NCI-H1694 (cell line): Measurements from ENCODE around the gene SAMD4A.

ENCODE experiments used
- DNase-seq: peaks from one replicate; lab custom pipeline; 2025; lab: John Stamatoyannopoulos, UW

The SAMD4A gene

DNA sequence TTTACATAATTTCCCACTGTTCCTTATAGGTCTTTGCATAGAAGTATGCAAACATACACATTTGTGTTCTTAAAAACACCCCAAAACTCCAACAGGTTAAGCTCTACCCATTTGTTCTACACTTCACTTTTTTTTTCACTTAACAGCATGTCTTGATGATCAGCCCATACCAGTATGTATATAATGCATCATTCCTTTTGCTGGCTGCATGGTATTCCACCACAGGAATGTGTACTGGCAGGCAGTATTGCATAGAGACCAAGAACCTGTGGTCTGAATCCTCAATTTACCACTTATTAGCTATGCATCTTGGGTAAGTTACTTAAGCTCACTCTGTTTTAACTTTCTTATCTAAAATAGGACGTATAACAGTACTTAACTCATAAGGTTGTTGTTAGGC lies 65.5 kb downstream of the SAMD4A start:
- no peak for DNase-seq

DNA sequence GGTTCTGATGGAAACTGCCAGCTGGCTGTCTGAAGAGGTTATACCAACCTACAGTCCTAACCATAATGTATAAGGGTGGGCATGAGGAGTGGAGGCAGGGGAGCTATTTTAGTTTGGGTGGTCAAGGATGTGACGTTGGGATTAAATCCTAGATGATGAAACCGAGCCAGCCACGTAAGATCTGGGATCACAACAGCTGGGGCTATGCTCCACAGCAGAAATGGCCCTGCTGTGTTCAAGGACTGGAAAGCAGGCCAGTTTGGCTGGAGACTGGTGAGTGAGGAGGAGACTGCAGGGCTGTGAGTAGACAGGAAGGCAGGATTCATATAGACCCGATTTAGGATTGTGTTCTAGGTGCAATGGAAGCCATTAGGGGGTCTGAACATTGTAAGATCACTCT lies 66.1 kb downstream of the SAMD4A start:
- DNase-seq: no peak

DNA sequence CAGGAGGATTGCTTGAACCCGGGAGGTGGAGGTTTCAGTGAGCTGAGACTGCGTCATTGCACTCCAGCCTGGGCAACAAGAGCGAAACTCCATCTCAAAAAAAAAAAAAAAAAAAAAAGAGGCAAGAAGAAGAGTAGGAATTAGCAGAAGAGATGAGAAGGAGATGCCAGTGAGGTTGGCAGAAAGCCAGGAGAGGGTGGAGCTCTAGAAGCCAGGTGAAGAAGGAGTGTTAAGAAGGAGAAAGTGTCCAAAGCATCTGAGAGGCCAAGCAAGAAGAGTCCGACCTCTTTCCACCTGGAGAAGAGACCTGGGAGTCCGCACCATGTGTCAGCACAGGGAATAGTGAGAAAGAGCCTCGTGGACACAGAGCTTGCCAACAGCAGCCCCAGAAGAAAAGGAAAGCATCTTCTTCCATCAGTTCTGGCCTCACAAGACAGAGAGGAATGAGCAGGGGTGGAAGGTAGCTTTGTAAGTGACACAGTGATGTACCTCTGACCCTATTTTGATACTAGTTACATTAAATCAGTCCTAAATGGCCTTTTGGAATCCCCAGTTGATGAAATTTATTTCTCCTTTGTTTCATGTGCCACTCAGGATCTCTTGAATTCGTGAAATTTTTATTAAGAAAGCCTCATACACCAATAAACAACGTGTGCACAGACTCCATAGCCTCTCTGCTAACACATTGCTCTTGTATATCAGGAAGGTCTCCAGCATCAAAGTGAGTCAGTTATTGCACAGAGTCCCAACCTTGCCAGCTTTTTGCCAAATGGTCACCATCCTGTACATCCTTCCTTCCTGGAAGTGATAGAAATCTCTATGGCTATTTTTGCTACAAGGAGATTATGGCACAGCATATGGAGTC lies 70.6 kb downstream of the SAMD4A start:
- DNase-seq: no peak

DNA sequence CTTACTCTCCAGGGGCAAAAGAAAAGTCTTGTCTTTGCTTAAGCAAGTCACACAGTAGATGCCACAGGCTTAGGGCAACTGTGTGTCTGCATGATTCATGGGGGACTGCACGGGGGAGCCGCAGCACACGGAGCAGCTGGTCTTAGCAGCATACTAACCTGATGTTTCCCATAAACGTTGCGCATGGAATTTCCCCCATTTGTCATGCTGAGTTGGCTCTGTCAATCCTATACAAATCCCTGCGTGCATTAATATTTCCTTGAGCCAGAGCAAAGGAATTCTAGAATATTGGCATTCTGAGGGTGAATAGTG lies 71.2 kb downstream of the SAMD4A start:
- DNase-seq: no peak

DNA sequence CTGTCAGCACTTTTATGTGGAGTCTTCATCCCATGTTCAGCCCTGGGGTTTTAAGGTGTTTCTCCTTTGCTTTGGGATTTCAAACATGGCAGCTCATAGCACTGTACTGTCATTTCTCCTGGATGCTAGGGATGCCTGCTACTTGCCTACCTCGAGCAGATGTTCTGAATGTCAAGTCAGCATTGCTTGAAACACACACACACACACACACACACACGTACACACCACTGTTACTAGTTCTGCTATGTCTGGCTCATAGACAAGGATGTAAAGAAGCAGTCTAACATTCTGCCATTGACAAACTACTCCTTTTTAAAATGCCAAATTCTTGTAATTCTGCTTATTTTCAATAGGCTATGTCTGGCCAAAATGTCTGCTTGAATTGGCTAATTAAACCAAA lies 72.7 kb downstream of the SAMD4A start:
- no peak for DNase-seq

DNA sequence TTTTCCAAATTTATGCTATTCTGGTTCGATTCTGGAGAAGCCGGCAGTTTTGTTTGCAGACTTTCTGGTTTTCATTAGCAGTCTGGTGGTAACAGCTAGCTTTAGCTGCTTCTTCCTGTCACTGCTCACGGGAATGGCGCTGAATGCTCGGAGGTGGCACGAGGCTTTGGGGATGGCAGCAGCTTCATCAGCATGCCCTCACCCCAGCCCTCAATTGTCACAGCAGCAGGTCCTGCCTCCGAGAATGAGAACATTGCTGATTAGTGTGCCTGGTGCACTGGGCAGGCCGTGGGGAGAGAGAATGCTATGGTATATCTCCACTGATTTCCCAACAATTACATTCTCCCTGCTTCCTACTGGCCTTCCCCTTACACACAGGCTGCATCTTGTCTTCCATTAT lies 73.6 kb downstream of the SAMD4A start:
- no peak for DNase-seq

DNA sequence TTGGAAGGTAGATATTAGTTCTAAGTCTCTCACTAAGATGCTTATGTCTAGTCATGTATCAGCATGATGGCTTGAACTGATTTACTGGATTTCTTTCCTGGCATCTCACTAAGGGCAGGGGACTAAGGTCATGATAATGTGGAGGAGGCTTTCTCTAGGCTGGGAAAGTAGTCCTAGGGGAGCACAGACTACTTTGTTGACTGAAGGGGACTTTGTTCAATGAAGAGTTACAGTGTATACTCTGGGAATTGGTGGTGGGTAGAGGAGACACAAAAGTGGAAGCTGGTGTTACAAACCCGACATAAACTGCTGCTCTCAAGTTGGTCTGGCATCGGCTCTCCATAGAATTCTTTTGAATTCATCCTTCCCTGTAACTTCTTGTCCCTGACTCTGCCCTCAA lies 75.2 kb downstream of the SAMD4A start:
- DNase-seq: no peak

DNA sequence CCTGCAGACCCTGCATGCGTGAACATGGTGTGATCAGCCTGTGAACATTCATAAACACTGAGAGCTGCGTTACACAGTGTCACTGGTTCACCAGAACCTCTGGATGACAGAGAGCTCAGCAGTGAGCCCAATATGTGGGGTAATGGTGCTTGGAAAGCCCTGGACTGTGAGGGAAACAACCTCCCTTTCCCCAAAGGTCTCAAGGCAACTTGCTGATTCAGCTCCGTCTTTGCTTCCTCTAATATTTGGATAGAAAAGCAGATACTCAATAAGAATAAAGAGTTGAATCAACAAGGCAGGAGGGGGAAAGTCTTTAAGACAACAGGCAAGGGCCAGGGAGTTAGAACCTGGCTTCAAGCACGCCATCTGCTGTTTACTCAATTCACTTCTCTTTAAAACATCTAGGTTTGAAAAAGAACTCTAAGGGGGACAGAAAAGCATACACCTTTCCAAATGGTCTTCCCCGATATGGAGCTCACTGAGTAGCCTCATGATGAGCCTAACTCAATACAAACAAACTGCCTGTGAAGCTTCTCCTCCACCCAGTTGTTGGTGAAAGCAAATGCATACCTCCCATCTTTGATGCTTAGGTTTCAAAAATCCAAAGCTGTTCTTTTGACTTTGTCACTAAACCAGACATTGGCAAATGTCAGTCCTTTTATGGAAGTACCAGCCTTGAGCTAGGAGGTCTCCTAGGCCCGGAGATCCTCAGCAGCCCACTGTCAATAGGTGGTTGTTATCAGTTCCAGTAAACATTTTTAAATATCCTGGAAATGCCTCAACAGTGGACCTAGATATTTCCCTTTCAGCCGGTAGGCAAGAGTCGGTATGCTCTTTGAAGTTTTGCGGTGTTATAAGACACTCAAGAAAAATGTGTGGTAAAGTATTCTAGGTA lies 76.1 kb downstream of the SAMD4A start:
- no peak for DNase-seq

DNA sequence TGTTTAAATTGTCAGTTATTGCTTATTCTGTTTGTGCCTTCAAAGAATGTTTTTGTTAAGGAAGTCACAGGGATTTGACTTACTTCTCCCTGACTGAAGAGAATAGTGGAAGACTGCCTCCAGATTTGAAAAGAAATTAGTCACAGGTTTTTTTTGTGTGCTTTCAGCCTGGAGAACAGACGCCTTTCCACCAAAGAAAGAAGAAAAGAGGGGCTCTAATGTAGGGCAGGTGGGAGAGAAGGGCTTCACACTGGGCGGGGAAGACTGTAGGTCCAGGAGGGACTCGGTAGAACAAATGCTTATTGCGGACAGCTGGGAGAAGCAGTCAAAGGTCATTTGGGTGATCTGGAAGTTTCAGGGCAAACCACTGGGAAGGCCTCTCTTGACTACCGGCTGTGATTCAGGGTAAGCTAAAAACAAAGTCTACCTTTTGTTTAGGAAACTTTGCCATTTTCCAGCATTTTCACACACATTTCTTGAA lies 76.8 kb downstream of the SAMD4A start:
- no peak for DNase-seq

DNA sequence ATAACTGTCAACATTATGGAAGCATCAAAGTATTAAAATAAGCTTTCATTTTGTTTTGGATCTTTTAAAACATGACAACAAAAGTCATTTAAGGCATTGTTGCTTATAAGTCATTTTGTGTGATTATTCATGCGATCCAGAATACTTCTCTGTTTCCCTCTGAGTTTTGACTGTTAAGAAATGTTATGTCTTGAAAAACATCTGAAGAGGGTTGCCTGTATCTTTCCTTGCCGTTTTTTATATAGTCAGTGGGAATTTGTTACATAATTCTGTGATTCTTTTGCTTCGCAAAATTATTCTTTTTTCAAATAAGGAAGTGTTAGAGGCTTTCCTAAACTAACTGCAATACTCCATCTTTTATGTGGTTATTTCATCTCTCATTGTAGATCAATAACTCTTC lies 78.7 kb downstream of the SAMD4A start:
- DNase-seq: no peak

DNA sequence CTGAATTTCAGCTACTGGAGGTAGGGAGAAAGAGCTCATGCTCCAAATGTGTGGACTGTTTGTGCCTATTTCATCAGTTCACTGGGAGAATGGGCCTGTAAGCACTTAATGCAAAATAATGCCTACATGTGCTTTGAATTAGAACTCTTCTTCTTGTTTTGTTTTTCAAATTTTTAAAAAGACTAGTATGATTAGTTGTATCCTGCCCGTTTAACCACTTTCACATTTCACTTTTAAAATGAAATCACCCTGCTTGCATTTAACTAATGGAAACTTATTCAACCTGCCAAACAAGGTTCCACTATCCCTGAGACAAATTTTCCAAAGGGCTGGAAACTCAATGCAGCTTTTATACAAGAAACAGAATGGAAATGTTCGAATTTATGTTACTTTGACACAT lies 79.7 kb downstream of the SAMD4A start:
- DNase-seq: no peak

DNA sequence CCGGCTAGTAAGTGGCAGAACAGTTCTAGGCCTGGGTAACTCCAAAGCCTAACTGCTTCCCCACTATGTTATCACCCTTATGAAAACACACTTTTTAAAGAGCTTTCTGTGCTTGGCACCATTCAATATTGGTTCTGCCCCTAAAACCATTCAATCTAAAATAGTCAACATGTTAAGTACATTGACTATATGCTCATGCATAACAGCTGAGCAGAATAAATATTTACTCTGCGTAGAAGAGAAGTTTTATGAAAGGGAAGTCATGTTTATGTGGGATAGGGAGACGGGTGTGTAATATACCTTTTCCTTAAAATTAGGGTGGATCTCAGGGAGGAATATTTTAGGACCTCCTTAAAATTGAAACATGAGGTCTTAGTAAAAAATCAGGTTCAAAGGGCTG lies 80.5 kb downstream of the SAMD4A start:
- no peak for DNase-seq

DNA sequence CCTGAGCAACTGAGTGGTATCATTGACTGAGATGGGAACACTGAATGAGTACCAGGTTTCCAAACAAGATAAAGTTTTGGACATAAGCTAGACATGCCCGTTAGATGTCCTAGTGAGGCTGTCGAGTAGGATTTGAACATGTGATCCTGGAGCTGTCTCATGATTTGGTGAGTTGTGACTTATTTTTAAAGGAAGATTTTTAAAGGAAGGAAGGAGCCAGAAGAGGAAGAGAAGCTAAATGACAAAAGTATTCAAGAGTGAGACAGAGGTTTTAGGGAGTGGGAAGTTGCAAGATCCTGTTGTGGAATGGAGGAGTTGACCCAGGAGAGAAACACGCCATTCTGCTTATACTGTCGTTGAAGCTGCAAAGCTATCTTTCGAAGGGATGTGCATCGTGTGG lies 82.1 kb downstream of the SAMD4A start:
- no peak for DNase-seq

DNA sequence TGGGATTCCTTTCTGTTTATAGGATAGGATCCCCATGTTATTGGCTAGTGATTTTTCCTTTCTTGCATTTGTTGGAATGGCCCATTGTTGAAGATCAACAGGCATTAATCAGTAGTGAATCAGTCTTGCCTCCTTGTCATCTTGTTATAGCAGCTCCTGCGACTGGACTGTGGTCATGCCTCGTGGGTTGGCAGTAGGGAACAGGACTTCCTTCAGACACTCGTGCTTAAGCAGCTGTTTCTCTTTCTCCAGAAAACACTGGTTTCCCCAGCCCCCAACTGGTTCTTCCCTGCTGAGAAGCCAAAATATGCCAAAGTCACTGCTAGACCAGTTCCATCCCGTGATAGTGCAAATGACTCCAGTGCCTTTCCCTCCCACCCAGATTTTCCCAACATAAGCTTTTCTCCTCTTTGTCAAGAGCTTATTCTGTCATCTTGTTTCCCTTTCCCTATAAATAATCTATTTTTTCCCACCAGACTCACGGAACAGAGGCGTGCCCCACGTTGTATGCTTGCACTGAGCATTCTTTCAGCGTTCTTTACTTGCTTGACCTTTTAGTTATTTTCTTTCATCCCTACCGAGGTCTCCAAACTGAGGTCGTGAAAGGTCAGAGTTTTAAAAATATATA lies 83.5 kb downstream of the SAMD4A start:
- no peak for DNase-seq

DNA sequence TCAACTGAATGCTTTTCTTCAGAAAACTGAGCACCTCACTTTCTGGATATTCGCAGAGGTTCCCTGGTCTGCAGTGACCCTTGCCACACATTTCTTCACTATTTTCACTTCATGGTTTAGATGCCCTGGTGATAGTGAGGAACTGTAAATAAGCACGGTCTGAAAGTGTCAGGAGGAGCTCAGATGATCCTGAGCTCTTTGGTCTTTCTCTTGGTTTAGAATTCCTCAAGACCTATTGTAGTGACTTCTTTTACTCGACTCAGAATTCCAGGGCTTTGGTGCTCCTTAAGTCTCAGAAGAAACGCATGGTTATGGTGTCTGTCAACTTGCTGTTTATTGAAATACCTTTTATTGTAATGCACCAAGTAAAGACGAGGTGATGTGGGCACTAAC lies 84.0 kb downstream of the SAMD4A start:
- no peak for DNase-seq

DNA sequence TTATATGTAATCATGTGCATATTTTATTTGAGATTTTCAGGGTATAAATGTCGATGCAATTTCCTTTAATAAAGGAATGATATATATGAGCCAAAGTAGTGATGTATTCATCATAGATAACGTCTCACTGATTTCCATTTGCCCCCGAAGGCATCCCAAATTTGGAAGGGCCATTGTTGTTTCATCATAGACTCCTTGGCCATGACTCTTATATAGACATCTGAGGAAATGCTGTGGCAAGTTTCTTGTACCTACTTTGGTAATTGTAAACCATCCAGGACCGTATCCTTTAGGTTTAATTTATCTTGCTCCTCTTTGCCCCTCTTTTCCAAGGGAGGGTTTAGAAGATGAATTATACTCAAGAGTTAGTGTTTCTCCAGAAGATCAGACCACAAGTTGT lies 84.7 kb downstream of the SAMD4A start:
- no peak for DNase-seq

DNA sequence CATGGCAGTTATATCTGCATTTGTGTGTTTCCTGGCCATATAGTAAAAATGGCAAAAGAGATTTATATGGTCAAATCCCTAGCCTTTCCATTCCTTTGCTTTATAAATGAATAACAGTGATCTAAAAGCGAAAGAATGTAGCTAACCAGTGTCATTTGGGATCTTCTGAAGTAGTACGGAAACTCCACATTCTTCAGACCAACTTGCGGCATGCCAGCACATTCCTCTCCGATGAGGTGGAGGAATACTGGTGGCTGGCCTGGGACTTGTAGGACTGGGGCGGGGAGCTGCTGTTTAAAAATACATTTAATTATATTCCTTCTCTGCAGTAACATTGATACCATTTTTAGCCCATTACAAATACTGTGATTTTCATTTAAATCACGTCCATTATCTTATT lies 85.3 kb downstream of the SAMD4A start:
- no peak for DNase-seq

DNA sequence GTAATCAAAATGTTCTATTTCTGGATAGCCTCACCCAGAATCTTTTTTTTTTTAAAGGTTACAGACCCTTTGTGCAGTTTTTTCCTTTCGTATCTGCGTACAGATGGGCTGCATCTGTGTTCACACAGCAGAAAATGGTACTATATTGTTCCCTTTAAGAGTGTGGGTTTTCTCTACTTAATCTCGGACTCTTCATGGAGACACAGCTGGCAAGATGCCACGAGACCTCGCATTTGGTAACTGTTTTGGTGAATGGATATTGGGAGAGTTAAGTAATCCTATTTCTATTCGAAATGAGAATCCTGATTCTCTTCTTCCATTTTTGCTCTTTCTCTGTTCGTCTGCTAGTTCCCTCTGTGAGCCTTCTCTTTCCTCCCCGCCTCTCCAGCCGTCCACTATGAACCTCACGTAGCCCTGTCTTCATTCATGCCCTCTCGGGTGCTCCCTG lies 85.7 kb downstream of the SAMD4A start:
- no peak for DNase-seq

DNA sequence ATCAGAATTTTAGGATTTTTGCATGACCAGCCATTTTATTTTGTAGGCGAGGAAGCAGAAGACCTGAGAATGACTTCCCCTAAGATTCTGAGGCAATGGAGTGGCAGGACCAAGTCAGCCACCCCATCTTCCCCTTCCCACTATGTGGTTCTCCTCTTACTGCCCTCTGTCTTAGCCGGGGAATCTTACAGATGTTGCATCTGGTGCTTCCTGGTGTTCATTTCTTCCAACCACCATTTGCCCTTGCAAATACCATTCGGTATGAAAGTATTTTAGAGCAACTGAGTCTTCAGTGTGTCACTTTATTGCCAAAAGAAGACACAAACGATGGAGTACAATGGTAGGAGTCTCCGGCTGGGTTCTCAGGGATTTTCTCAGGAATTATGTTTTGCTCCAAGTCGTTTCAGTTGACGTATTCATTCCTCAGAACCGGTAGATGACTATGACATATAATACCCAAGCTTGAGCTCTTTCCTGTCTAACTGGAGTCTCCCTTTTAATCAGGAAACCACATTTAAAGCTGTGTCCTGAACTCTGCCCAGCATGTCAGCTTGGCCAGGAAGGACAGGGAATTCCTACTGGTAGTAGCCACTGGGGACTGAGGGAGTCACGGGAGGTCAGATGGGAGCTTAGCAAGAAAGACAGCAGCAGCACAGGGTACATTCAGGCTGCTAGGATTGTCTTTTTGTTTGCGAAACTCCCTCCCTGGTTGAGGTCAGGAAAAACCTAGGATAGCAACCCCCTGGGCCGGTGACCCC lies 87.0 kb downstream of the SAMD4A start:
- no peak for DNase-seq

DNA sequence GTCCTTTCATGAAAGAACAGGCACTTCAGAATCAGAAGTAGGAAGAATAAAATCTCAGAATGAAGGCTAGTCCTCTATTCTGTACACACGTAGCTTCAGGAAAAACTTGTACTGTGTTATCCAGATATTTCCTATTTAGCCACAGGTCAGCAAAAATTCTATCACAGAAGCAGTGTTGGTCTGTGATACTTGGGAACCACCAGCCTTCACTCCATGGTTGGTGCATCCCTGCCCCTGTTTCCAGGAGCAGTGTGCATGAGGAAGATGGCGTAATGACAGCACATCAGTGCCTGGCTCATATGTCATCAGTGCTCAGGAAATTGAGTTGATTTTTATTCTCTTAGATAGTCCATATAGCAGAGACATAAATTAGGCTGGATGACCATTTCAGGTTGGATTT lies 87.7 kb downstream of the SAMD4A start:
- no peak for DNase-seq

DNA sequence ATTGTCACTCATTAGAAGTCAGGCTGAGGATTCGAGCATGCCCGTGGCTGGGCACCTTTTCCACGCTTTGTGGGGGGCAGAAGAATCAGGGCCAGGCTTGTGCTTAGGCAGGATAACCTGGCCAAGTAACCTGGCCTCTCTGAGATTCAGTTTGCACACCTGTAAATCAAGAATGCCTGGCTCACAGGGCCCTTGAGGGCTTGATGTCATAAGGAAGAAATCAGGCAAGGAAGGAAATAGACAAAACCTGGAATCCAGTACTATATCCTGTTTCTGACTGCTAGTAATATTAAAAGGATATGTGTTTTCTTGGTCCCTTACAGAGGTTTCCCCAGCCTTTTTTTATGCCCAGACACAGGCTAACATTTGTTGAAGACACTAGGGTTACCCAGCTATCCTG lies 91.9 kb downstream of the SAMD4A start:
- DNase-seq: no peak

DNA sequence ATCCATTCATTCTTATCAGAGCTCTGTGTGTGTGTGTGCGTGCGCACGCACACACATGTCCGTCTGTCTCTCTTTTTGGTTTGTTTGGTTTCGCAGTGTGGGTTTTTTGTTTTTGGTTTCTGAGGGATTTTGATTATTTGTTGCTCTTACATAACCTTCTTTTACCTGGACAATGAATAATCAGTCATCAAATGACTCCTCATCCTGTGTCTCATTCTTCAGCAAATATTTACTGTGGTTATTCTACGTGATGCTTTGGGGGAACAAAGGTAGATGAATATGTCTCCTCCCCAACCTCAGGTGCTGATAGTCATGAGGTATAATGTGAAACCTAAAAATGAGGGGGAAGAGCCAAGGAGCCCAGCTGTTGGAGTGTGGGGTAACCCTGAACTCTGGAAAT lies 92.4 kb downstream of the SAMD4A start:
- DNase-seq: no peak
